Uterus (tissue), 2 donors: ENCODE measurements around the gene CYP2B6.
"Not testable (repeated sequence)": the region's sequence is repeated elsewhere in the genome, so short reads cannot be mapped to it uniquely, and the experiment has no call there.

ENCODE experiments used
- POLR2A ChIP-seq, 2 donors: fragments of 450-650 bp; IDR thresholded peaks; one replicate each; pipeline ENCODE4 v1.6.1; 2016; ENCODE audit warnings: antibody characterized with exemption in 2 of 2, mild to moderate bottlenecking in 1 of 2, moderate library complexity in 1 of 2
- TF ChIP-seq, protein P1 (sequence below), 4 experiments: fragments of 200-600 bp in 2 of 4; fragments of 450-650 bp in 2 of 4; sonication (generic) in 2 of 4; IDR thresholded peaks; one replicate each; pipeline ENCODE4 v1.5.1; 2016 to 2019; ENCODE audit warnings: antibody characterized with exemption in 4 of 4, mild to moderate bottlenecking in 2 of 4, moderate library complexity in 1 of 4

DNA sequence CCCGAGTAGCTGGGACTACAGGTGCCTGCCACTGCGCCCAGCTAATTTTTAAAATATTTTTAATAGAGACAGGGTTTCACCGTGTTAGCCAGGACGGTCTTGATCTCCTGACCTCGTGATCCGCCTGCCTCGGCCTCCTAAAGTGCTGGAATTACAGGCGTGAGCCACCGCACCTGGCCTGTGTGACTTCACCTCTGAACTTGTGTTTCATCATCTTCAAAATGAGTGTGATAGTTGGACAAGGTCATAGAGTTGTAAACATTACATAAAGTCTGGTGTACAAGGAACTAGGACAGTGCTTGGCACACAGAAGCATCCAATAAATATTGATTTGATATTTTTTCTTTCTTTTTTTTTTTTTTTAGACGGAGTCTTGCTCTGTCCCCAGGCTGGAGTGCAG is 62.2 kb downstream of the CYP2B6 start:
- TF ChIP-seq, protein P1, sequence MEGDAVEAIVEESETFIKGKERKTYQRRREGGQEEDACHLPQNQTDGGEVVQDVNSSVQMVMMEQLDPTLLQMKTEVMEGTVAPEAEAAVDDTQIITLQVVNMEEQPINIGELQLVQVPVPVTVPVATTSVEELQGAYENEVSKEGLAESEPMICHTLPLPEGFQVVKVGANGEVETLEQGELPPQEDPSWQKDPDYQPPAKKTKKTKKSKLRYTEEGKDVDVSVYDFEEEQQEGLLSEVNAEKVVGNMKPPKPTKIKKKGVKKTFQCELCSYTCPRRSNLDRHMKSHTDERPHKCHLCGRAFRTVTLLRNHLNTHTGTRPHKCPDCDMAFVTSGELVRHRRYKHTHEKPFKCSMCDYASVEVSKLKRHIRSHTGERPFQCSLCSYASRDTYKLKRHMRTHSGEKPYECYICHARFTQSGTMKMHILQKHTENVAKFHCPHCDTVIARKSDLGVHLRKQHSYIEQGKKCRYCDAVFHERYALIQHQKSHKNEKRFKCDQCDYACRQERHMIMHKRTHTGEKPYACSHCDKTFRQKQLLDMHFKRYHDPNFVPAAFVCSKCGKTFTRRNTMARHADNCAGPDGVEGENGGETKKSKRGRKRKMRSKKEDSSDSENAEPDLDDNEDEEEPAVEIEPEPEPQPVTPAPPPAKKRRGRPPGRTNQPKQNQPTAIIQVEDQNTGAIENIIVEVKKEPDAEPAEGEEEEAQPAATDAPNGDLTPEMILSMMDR (IDR thresholded peaks at IDR 0.05): not testable (repeated sequence)
- not testable (repeated sequence) for TF ChIP-seq POLR2A (IDR thresholded peaks at IDR 0.05)
